Measurements from ENCODE around the gene DHDDS.

DNA sequence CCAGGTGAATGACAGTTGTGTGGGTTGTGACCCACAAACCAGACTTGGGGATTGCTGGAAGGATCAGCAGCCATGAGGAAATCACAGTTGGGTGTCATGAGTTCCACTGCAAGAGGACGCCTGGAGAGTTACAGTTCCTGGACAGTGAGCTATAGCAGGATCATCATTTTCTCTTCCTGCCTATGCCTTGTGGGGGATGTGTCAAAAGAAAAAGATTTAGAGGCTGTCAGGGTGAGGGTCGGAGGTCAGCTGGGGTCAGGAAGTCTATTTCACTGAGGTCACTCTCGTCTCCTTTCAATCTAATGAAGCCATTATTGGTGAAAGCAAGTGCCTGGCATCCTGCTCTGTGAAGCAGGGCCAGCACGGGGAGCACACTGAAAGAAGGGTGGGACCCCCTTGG is 28.5 kb upstream of the DHDDS start:
- no peak for TF ChIP-seq CTCF (IDR thresholded peaks at IDR 0.05)
- no peak for TF ChIP-seq POLR2A (IDR thresholded peaks at IDR 0.05)
